Kidney (tissue), 14 donors: ENCODE data around the gene VSNL1. TPM values are rescaled to one million over a fixed set of nuclear protein-coding genes. Genes with fewer than 3 reads are reported as not detected.

Experiments
- DNase-seq, 5 donors: peaks; one replicate each; pipeline ENCODE4 v3.0.0-alpha.2; 2013 to 2020
- FAIRE-seq: peaks from 2 replicates; lab custom pipeline; 2012; peaks lifted over from hg19 to GRCh38; lab: Jason Lieb, UNC
- H3K27ac ChIP-seq, 2 donors: one replicate each; pipeline ENCODE4 v1.7.0; 2013; ENCODE audit warnings: low read depth in 2 of 2, low read length in 2 of 2, inconsistent platforms in 1 of 2
- H3K27me3 ChIP-seq: one replicate; pipeline ENCODE4 v1.7.1; 2013; ENCODE audit warnings: low read length, inconsistent platforms; ENCODE audit not compliant: control insufficient read depth, insufficient read depth
- H3K36me3 ChIP-seq, 3 donors: one replicate each; pipeline versions ENCODE4 v1.7.0 to v1.7.1; 2013; ENCODE audit warnings: low read length in 3 of 3, control low read depth in 1 of 3, inconsistent platforms in 1 of 3; ENCODE audit not compliant: insufficient read depth in 3 of 3, control insufficient read depth in 2 of 3
- H3K4me1 ChIP-seq, 3 donors: one replicate each; pipeline versions ENCODE4 v1.7.0 to v1.7.1; 2013; ENCODE audit warnings: low read length in 3 of 3, inconsistent platforms in 1 of 3, low read depth in 1 of 3; ENCODE audit not compliant: control insufficient read depth in 2 of 3, insufficient read depth in 2 of 3
- H3K4me3 ChIP-seq, 3 donors: one replicate each; pipeline versions ENCODE4 v1.7.0 to v1.8.1; 2013; ENCODE audit warnings: low read length in 3 of 3, control low read depth in 1 of 3, inconsistent platforms in 1 of 3
- H3K9ac ChIP-seq, 3 donors: one replicate each; pipeline versions ENCODE4 v1.7.0 to v1.7.1; 2013; ENCODE audit warnings: low read length in 3 of 3, control low read depth in 1 of 3, inconsistent platforms in 1 of 3
- H3K9me3 ChIP-seq, 3 donors: one replicate each; pipeline versions ENCODE4 v1.7.0 to v1.7.1; 2013; ENCODE audit warnings: low read length in 3 of 3, control low read depth in 1 of 3, inconsistent platforms in 1 of 3; ENCODE audit not compliant: control insufficient read depth in 2 of 3, insufficient read depth in 1 of 3
- intact Hi-C: fragments of 100-400 bp; cut with DNase I; formaldehyde crosslinking; loops from one replicate; pipeline ENCODE4 v1.11.1; 2022
- polyA plus RNA-seq: library from polyadenylated mRNA; stranded (reverse); fragments of 350-450 nt; fragmentation: Illumina TruSeq; extraction: RNeasy Lipid Tissue Mini Kit (QIAGEN cat#74804); gene quantifications from one replicate; pipeline ENCODE4 v1.2.3, GENCODE V29; 2014; ENCODE audit warnings: low read depth, low replicate concordance; ENCODE audit not compliant: insufficient read depth
- total RNA-seq: library from RNA; stranded (reverse); fragmentation: NEBNext Ultra II Directional; extraction: Animal tissue kit (Norgen Biotek cat#: 25700); gene quantifications from one replicate; pipeline ENCODE4 v1.2.1, GENCODE V29; 2021
- TF ChIP-seq, protein P1 (sequence below): IDR thresholded peaks from 3 replicates; pipeline ENCODE4 v1.5.1; 2012; ENCODE audit warnings: mild to moderate bottlenecking, moderate library complexity, borderline replicate concordance; ENCODE audit not compliant: insufficient read depth; ENCODE audit errors: extremely low read depth
- donor health status: control.
- donor health status: control.
- donor health status: control.
- donor health status: control.
- donor health status: control.
- donor health status: DM: yes; HTN: yes; CAD: no.
- donor health status: Normal renal cell carcinoma (clear cell type).

Gene VSNL1
- total and polyA plus RNA-seq, 2 donors from 2014 or later = 0.44 to 1.0 TPM

DNA sequence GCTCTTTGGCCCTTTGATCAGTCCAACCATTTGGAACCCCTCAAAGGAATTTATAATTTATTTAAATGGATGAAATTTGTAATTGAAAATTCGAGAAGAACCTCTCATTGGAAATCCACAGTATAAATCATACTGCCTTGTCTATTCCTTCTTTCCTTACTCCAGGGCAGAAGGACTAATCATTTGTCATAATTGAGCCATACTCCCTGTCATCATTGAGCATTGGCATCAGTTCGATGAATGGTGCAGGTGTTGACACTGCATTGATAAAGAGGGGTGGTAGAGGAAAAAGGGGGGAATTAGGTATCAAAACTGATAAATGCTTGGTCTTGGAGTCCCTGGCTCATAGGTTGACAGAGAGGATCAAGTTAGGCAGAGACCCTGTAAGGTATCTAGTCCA, 2.0 kb downstream of the VSNL1 start:
- H3K27me3 ChIP-seq = peaks cover 23% of the 10 kb centered on the region
- TF ChIP-seq, protein P1, sequence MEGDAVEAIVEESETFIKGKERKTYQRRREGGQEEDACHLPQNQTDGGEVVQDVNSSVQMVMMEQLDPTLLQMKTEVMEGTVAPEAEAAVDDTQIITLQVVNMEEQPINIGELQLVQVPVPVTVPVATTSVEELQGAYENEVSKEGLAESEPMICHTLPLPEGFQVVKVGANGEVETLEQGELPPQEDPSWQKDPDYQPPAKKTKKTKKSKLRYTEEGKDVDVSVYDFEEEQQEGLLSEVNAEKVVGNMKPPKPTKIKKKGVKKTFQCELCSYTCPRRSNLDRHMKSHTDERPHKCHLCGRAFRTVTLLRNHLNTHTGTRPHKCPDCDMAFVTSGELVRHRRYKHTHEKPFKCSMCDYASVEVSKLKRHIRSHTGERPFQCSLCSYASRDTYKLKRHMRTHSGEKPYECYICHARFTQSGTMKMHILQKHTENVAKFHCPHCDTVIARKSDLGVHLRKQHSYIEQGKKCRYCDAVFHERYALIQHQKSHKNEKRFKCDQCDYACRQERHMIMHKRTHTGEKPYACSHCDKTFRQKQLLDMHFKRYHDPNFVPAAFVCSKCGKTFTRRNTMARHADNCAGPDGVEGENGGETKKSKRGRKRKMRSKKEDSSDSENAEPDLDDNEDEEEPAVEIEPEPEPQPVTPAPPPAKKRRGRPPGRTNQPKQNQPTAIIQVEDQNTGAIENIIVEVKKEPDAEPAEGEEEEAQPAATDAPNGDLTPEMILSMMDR = no peak
- H3K9me3 ChIP-seq = no peaks in the 10 kb centered on the region
- no peak for DNase-seq
- H3K9ac ChIP-seq = no peak overlapping the region
- no peaks in the 10 kb centered on the region for H3K4me1 ChIP-seq
- no peak overlapping the region for H3K4me3 ChIP-seq
- no peaks in the 10 kb centered on the region for H3K36me3 ChIP-seq
- H3K27ac ChIP-seq = no peak overlapping the region
- intact Hi-C loops = no loop called here
- no peak for FAIRE-seq

DNA sequence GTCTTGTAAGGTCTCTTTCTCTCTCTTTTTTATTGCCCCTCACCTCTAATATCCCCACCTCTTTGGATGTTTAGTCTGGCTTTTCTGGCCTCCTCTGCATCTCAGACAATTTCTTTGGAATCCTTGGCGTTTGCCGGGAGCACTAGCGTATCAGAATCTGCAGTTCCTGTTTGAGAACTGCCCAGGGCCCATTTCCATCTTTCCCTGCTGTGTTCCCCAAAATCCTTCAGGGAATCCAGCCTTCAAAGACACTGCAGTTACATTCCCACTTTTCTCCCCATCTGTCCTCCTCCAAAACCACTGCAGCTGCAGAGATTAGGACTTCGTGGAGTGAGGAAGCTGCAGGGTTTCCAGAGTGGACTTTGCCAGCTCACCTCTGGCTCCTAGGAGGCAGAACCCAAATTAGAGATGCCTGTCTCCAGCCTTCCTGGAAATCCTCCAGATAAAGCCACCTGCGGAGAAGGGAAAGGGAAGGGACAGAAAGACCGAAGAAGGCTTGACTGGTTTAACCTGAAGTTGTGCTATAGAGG, 2.7 kb downstream of the VSNL1 start:
- H3K4me1 ChIP-seq = no peaks in the 10 kb centered on the region
- peaks cover 18% of the 10 kb centered on the region for H3K27me3 ChIP-seq
- TF ChIP-seq, protein P1 = no peak
- H3K9me3 ChIP-seq = no peaks in the 10 kb centered on the region
- intact Hi-C loops = no loop called here
- H3K27ac ChIP-seq = no peak overlapping the region
- no peak for FAIRE-seq
- DNase-seq = no peak
- no peak overlapping the region for H3K4me3 ChIP-seq
- H3K9ac ChIP-seq = no peak overlapping the region
- H3K36me3 ChIP-seq = no peaks in the 10 kb centered on the region

DNA sequence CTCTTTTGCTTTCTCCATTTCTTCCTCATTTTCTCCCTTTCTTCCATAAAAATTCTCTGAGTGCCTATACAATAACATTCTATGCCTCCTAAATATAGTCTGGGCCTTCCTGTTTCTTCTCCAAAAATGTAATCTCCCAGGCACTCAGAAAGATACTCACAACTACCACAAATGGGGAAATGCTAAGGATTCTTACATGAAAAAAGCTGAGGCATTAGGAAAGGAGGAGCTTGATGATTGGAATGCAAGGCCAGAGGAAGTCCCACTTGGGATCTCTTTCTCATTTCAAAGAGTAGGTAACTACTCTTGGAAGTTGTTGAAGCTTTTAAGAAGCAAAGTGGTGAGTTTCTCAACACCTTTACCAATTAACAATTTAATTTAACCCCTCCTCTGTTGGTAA, 3.4 kb downstream of the VSNL1 start:
- TF ChIP-seq, protein P1 = no peak
- peaks cover 18% of the 10 kb centered on the region for H3K27me3 ChIP-seq
- intact Hi-C loops = no loop called here
- H3K9me3 ChIP-seq = no peaks in the 10 kb centered on the region
- H3K9ac ChIP-seq = no peak overlapping the region
- no peak for FAIRE-seq
- DNase-seq = no peak
- H3K27ac ChIP-seq = no peak overlapping the region
- no peak overlapping the region for H3K4me3 ChIP-seq
- no peaks in the 10 kb centered on the region for H3K4me1 ChIP-seq
- H3K36me3 ChIP-seq = no peaks in the 10 kb centered on the region

DNA sequence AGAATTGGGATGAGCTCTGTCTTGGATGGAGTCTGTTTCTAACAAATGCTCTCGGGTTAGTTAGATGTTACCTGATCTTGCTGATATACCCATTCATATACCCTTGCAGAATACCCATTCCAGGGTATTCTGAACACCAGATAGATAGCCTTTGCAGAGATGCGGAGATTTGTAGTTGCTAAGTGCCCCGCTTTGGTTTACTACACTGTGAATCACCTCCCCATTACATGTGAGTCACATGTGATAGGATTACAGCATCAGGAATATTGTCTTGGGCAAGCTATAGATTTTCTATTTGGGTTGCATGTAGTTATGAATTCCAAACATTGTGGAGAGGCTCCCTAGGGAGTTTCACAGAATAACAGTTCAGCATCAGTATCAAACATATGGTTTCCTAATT, 3.8 kb downstream of the VSNL1 start:
- peaks cover 18% of the 10 kb centered on the region for H3K27me3 ChIP-seq
- H3K27ac ChIP-seq = no peak overlapping the region
- DNase-seq (no peak), FAIRE-seq (no peak)
- H3K4me1 ChIP-seq = no peaks in the 10 kb centered on the region
- TF ChIP-seq, protein P1 = no peak
- H3K36me3 ChIP-seq = no peaks in the 10 kb centered on the region
- intact Hi-C loops = no loop called here
- H3K4me3 ChIP-seq = no peak overlapping the region
- H3K9ac ChIP-seq = no peak overlapping the region
- H3K9me3 ChIP-seq = no peaks in the 10 kb centered on the region
